ENCODE measurements around the gene FGFRL1. TPM values are rescaled to one million over a fixed set of nuclear protein-coding genes. Genes with fewer than 3 reads are reported as not detected.

The FGFRL1 gene
- total RNA-seq, 2 donors from 2014 or later: 16.0 to 34.7 TPM

DNA sequence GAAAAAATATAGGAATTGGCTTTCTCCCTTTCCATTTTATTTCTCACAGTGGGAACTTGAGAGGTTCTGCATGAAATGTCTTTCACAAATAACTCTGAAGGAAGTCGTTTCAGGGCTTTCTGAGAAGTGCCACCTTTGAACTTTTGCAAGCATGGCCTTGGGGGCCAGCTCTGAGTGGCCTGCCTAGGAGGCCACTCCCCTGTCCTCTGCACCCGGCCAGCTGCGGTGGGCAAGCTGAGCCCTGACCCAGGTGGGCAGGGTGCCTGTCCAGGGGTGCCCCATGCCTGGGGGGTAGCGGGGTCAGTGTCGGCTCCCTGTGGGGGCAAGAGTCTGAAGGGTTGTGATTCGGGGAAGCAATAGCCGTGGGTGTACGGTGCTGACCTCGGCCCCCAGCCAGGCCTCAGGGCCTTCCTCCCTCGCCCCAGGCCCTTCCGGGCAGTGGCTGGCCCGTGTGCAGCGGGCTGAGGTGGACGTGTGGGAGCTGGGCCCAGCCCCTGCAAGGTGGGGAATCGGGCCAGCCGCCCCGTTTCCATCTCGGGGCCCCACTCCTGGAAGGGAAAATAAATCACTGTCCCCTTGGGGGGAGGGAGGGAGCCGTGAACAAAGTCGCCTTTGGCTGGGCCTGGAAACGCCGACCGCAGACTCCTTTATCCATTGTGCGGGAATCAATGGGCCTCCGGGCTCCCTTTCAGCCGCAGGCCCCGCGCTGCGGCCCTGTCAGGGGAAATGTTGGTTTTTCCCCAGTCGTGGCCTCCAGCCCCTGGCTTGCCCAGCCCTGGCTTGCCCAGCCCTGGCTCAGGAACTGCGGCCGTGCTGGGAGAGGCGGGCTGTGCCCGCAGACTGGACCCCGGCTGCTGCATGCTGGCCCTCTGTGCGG is 3.1 kb downstream of the FGFRL1 start:
- TF ChIP-seq, protein P1, sequence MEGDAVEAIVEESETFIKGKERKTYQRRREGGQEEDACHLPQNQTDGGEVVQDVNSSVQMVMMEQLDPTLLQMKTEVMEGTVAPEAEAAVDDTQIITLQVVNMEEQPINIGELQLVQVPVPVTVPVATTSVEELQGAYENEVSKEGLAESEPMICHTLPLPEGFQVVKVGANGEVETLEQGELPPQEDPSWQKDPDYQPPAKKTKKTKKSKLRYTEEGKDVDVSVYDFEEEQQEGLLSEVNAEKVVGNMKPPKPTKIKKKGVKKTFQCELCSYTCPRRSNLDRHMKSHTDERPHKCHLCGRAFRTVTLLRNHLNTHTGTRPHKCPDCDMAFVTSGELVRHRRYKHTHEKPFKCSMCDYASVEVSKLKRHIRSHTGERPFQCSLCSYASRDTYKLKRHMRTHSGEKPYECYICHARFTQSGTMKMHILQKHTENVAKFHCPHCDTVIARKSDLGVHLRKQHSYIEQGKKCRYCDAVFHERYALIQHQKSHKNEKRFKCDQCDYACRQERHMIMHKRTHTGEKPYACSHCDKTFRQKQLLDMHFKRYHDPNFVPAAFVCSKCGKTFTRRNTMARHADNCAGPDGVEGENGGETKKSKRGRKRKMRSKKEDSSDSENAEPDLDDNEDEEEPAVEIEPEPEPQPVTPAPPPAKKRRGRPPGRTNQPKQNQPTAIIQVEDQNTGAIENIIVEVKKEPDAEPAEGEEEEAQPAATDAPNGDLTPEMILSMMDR (IDR thresholded peaks at IDR 0.05): no peak
- no peaks in the 10 kb centered on the region for H3K27me3 ChIP-seq
- H3K27ac ChIP-seq: no peak overlapping the region
- peaks cover 7% of the 10 kb centered on the region for H3K4me1 ChIP-seq
- no peaks in the 10 kb centered on the region for H3K36me3 ChIP-seq
- no peak overlapping the region for H3K9ac ChIP-seq (ENCODE audit: low read depth in 2 of 2, low read length in 2 of 2)
- no peak overlapping the region for H3K4me3 ChIP-seq
- H3K9me3 ChIP-seq: no peaks in the 10 kb centered on the region
- intact Hi-C loops (cut with DNase I): no loop called here
- DNase-seq: no peak

DNA sequence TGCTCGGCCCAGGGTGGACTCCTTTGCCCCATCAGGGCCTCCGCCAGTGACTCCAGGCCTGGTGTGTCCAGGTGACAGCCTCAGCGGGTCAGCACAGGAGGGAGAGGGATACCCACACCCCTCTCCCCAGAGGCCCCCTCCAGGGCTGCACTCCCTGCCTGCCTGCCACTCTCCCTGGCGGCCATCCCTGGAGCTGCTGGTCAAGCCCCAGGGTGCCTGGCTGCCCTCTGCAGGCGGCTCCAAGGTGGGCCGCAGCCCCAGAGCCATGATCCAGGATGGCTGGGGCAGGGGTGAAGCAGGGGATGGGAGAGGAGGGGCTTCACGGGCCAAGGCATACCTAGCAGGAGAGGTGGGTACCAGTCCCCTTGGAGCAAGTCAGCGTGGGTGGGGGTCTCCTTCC is 3.8 kb downstream of the FGFRL1 start:
- intact Hi-C loops (cut with DNase I): no loop called here
- no peaks in the 10 kb centered on the region for H3K27me3 ChIP-seq
- no peak for DNase-seq
- H3K27ac ChIP-seq: no peak overlapping the region
- H3K9me3 ChIP-seq: no peaks in the 10 kb centered on the region
- no peak overlapping the region for H3K9ac ChIP-seq (ENCODE audit: low read depth in 2 of 2, low read length in 2 of 2)
- H3K4me1 ChIP-seq: peaks cover 4% of the 10 kb centered on the region
- H3K4me3 ChIP-seq: no peak overlapping the region
- no peaks in the 10 kb centered on the region for H3K36me3 ChIP-seq
- TF ChIP-seq, protein P1 (IDR thresholded peaks at IDR 0.05): no peak

DNA sequence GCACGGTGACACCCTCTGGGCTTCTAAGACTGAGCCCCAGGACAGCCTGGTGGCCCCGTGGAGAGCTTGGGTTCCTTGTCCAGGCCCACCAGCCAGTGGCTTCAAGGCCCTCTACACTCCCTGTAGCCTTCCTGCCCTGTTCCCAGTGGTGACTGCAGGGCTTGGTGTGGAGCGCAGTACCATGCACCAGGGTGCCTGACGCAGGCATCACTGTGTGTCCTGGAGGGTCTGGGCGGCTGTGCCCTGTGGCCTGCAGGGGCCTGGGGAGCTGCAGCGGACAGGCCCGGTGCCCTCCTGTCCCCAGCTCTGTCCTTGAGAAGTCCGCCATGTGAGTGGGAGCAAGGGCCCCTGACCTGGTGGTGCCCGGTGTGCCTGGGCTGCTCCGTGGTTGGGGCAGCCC is 4.3 kb downstream of the FGFRL1 start:
- TF ChIP-seq, protein P1 (IDR thresholded peaks at IDR 0.05): no peak
- H3K9ac ChIP-seq (ENCODE audit: low read depth in 2 of 2, low read length in 2 of 2): no peak overlapping the region
- H3K27ac ChIP-seq: no peak overlapping the region
- no peaks in the 10 kb centered on the region for H3K4me1 ChIP-seq
- H3K9me3 ChIP-seq: no peaks in the 10 kb centered on the region
- no peak for DNase-seq
- no peaks in the 10 kb centered on the region for H3K27me3 ChIP-seq
- intact Hi-C loops (cut with DNase I): no loop called here
- no peaks in the 10 kb centered on the region for H3K36me3 ChIP-seq
- no peak overlapping the region for H3K4me3 ChIP-seq

DNA sequence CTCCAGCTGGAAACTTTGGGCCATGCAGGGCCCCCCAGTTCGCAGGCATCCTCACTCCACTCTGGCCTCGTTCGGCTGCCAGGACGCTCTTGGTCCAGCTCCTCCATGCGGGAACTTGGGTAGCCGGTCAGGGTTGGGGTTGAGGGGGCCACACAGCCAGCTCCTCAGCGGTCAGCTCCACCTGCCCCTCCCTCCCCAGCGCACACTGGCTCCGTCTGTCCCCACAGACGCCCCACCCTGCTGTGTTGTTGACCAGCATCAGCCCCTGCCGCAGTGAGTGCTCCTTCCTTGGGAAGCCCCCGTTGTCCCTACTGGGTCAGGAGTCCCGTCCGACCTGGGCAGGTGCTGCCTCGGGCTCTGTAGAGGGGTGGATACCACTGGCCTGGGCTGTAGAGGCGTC is 5.8 kb downstream of the FGFRL1 start:
- DNase-seq: no peak
- H3K9ac ChIP-seq (ENCODE audit: low read depth in 2 of 2, low read length in 2 of 2): no peak overlapping the region
- H3K27ac ChIP-seq: no peak overlapping the region
- H3K4me3 ChIP-seq: no peak overlapping the region
- no peaks in the 10 kb centered on the region for H3K36me3 ChIP-seq
- peaks cover 3% of the 10 kb centered on the region for H3K4me1 ChIP-seq
- TF ChIP-seq, protein P1 (IDR thresholded peaks at IDR 0.05): no peak
- no peaks in the 10 kb centered on the region for H3K9me3 ChIP-seq
- intact Hi-C loops (cut with DNase I): no loop called here
- no peaks in the 10 kb centered on the region for H3K27me3 ChIP-seq

DNA sequence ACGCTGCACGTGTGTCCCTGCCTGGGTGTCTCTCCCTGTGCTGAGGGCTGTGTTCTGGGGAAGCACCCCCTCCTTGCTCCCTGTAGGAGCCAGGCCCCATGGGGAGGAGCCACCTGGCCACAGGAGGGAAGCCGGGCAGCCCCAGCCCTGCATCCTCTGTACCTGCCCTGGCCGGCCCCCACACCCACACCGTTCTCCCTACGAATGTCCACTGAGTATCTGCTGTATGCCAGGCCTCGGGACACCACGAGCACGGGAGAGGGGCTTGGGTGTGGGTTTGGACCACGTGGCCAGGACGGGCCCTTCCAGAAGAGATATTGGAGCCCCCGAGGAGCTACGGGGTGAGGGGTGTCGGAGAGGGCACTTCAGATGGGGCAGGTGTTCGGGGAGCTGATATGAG is 6.3 kb downstream of the FGFRL1 start:
- intact Hi-C loops (cut with DNase I): no loop called here
- TF ChIP-seq, protein P1 (IDR thresholded peaks at IDR 0.05): no peak
- Histone ChIP-seq H3K36me3 (no peaks in the 10 kb centered on the region), H3K9me3 (no peaks in the 10 kb centered on the region), H3K27me3 (no peaks in the 10 kb centered on the region), H3K4me1 (peaks cover 8% of the 10 kb centered on the region), H3K27ac (no peak overlapping the region), H3K4me3 (no peak overlapping the region), H3K9ac (ENCODE audit: low read depth in 2 of 2, low read length in 2 of 2) (no peak overlapping the region)
- no peak for DNase-seq

Data from colonic mucosa (tissue), 4 donors.